HCEC 1CT (cell line): ENCODE data around the gene U2AF1L4.

ENCODE experiments used
- DNase-seq: peaks from one replicate; pipeline ENCODE4 v3.0.0-alpha.2; 2017

U2AF1L4 gene

DNA sequence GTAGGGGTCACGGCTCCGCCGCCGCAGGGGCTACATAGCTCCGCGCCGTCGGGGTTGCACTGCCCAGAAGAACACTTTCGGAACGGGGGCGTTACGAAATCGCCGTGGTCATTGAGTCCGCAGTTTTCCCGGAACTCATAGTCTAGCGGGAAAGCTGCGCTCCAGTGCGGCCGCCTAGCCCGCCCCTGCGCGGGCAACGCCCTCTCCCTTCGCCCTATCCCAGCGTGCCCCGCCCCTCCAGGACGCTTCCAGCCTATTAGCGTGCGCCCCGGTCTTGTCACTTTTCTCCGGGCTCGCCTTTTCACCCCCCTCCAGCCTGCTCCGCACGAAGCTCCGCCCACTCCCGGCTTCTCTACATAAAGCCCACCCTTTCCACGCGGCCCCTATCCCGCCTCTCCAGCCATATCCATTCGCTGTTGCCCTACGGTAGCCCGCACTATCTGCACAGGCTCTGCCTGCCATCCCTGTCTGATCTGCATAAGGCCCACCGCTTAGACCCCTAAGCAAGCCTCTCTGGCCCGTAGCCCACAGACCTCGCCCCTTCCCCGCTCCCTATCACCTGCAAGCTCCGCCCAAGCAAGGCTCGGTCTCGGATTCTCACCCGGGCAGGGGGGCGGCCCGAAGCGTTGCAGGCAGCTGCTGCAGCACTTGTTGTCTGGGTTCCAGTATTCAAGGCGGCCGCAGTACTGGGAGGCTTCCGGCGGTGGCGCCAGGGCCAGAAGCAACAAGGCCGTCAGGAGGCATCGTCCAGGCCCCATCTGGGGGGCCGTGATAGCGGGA, 4.6 kb downstream of the U2AF1L4 start:
- peak; percentile 97 for DNase-seq

- DNase-seq = no peak
Measured at GRCh38 chr19:35740108-35740422, 5.2 kb downstream of the U2AF1L4 start.

- DNase-seq = no peak
Measured at GRCh38 chr19:35739275-35740107, 5.7 kb downstream of the U2AF1L4 start.

- no peak for DNase-seq
Measured at GRCh38 chr19:35738887-35739229, 6.4 kb downstream of the U2AF1L4 start.

DNA sequence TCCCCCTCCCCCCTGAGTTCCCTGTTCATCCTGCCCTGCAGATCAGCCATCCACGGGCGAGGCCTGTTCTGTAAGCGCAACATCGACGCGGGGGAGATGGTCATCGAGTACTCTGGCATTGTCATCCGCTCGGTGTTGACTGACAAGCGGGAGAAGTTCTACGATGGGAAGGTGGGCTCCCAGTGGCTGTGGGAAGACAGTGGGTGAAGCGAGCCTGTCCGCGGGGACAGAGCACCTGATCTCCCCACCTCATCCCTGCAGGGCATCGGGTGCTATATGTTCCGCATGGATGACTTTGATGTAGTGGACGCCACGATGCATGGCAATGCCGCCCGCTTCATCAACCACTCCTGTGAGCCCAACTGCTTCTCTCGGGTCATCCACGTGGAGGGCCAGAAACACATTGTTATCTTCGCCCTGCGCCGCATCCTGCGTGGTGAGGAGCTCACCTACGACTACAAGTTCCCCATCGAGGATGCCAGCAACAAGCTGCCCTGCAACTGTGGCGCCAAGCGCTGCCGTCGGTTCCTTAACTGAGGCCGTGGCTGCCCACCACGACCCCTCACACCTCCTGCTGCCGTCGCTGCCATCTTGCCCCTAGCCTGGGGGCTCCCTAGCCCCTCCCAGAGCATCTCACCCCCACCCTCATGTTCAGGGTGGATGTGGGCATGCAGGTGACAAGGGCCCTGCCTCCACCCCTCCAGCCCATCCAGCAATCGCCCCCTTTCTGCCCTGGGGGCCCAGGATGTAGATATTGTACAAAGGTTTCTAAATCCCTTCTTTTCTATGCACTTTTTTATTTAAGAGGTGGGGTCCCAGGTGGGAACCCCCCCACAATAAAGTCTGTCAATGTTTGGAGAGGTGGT, 7.0 kb downstream of the U2AF1L4 start:
- no peak for DNase-seq

GRCh38 chr19:35736913-35737886, 8.0 kb downstream of the U2AF1L4 start:
- no peak for DNase-seq

- DNase-seq = no peak
Measured at GRCh38 chr19:35734889-35735288, 10.3 kb downstream of the U2AF1L4 start.

GRCh38 chr19:35734273-35734672, 10.9 kb downstream of the U2AF1L4 start:
- DNase-seq = no peak

GRCh38 chr19:35733180-35734125, 11.8 kb downstream of the U2AF1L4 start:
- no peak for DNase-seq

DNA sequence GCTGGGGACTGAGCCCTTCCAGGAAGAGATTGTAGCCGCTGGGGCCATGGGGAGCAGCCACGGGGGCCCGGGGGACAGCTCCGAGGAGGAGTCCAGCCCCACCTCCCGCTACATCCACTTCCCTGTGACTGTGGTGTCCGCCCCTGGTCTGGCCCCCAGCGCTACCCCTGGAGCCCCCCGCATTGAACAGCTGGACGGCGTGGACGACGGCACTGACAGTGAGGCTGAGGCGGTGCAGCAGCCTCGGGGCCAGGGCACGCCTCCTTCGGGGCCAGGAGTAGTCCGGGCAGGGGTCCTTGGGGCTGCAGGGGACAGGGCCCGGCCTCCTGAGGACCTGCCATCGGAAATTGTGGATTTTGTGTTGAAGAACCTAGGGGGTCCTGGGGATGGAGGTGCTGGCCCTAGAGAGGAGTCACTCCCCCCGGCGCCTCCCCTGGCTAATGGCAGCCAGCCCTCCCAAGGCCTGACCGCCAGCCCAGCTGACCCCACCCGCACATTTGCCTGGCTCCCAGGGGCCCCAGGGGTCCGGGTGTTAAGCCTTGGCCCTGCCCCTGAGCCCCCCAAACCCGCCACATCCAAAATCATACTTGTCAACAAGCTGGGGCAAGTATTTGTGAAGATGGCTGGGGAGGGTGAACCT, 12.6 kb downstream of the U2AF1L4 start:
- DNase-seq = no peak

DNA sequence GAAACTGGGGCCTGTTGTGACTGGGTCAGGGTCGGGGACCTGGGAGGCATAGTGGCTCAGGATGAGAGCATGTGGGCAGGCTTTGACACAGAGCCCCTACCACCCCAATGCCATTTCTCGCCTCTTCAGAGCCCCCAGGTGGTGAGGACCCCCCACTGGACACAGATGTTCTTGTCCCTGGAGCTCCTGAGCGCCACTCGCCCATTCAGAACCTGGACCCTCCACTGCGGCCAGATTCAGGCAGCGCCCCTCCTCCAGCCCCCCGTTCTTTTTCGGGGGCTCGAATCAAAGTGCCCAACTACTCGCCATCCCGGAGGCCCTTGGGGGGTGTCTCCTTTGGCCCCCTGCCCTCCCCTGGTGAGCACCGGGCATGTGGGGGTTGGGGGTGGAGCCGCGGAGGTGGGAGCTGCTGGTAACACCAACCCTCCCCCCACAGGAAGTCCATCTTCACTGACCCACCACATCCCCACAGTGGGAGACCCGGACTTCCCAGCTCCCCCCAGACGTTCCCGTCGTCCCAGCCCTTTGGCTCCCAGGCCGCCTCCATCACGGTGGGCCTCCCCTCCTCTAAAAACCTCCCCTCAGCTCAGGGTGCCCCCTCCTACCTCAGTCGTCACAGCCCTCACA, 13.3 kb downstream of the U2AF1L4 start:
- no peak for DNase-seq

- DNase-seq = no peak
Measured at GRCh38 chr19:35731353-35731752, 13.9 kb downstream of the U2AF1L4 start.

GRCh38 chr19:35730326-35730725, 14.9 kb downstream of the U2AF1L4 start:
- no peak for DNase-seq

DNA sequence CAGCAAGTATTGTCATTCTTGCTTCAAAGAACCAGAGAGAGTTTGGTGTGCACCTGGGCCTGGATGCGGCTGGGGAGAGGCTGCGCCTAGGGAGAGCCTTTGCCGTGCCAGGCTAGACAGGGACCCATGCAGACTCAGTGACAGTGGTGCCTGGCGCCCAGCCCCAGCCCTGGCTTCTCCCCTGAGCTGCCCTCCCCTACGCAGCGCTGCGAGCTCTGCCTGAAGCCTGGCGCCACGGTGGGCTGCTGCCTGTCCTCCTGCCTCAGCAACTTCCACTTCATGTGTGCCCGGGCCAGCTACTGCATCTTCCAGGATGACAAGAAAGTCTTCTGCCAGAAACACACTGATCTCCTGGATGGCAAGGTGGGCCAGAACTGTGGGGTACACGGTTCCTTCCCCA, 15.5 kb downstream of the U2AF1L4 start:
- DNase-seq = no peak

- DNase-seq = no peak
Measured at GRCh38 chr19:35729021-35729420, 16.2 kb downstream of the U2AF1L4 start.

- no peak for DNase-seq
Measured at GRCh38 chr19:35727956-35728706, 17.1 kb downstream of the U2AF1L4 start.

DNA sequence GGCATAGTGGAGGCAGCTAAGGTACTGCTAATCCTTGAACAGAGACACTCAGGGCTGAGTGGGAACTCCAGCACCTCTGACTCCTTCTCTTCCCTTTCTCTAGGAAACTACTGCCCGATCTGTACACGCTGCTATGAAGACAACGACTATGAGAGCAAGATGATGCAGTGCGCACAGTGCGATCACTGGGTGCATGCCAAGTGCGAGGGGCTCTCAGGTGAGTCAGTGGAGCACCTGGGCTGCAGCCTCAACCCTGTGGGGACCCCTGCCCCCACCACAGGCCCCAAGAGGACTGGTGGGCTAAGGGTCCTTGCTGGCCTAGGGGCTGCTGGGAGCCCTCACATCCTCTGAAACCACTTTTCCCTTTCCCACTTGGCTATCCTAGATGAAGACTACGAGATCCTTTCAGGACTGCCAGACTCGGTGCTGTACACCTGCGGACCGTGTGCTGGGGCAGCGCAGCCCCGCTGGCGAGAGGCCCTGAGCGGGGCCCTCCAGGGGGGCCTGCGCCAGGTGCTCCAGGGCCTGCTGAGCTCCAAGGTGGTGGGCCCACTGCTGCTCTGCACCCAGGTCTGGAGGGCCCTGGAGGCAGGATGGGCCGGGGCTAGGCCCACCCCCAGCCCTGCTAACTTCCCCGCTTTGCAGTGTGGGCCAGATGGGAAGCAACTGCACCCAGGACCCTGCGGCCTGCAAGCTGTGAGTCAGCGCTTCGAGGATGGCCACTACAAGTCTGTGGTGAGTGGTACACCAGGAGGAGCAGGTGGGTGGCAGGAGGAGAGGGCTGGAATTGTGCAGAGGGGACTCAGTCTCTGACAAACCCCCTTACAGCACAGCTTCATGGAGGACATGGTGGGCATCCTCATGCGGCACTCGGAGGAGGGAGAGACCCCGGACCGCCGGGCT, 17.9 kb downstream of the U2AF1L4 start:
- no peak for DNase-seq

GRCh38 chr19:35725216-35725861, 19.9 kb downstream of the U2AF1L4 start:
- no peak for DNase-seq
